Measurements from ENCODE around the gene ZFX.
"Not testable (repeated sequence)": the region's sequence is repeated elsewhere in the genome, so short reads cannot be mapped to it uniquely, and the experiment has no call there.

Gene ZFX

DNA sequence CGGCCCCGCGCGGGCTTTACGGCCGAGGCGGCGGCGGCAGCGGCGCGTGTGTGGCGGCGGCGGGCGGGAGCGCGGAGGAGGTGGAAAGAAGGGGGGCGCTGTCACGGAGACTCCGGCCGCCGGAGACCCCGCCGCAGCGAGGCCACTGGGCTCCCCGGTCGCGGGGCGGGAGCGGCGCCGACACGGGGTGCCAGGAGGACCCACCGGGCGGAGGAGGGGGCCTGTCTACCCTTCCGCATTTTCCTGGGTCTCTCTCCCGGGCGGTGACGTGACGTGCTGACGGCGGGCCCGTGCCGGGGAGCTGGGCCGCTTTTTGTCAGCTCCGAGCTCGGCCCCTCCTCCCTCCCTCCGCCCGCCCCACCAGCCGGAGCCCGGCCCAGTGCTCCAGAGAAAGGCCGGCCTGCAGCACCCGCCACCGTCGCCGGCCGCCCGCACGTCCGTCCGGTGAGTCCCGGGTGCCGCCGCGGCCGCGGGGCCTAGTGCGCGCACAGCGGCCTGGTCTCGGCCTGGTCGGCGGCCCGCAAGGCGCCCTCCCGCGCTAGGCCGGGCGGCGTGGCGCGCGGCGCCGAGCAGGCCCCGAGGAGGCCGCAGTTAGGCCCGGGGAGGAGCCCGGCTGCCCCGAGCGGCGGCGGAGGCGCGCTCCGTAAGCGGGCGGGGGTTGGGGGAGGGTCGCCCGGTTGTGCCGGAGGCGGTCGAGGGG, at the start of gene ZFX:
Gene ZFX (plus strand): TSS at position 379 of the 700 bp plus-strand sequence. CDS start 23,014 bp downstream, outside the sequence.
- no peak for DNase-seq (ENCODE audit: low read depth, low spot score)

DNA sequence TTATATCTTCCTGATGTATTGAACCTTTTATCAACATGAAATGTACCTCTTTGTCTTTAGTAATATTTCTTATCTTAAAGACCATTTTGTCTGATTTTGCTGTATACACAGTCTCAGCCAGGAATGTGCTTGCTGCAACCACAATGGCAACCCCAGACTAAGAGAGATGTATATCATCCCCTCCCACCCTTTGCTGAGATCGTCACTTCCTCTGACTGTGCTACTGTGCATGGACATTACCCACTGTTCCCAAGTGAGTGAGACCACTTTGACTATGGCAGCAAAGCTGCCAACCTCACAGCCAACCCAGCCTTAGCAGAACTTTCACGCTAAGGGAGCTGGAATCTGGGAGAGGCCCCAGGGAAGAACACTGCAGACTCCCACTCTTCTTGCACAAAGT, 48.8 kb upstream of the ZFX start:
- DNase-seq (ENCODE audit: low read depth, low spot score): no peak

DNA sequence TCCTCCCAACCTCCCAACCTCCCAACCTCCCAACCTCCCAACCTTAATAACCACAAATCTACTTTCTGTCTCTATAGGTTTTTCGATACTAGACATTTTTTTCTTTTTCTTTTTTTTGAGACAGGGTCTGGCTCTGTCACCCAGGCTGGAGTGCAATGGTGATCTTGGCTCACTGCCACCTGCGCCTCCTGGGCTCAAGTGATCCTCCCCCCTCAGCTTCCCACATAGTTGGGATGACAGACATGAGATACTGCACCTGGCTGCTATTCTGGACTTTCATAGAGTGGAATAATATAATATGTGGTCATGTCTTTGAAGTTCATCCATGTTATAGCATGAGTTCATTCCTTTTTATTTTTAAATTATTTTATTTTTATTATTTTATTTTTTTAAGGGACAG, 39.5 kb upstream of the ZFX start:
- DNase-seq (ENCODE audit: low read depth, low spot score): no peak

DNA sequence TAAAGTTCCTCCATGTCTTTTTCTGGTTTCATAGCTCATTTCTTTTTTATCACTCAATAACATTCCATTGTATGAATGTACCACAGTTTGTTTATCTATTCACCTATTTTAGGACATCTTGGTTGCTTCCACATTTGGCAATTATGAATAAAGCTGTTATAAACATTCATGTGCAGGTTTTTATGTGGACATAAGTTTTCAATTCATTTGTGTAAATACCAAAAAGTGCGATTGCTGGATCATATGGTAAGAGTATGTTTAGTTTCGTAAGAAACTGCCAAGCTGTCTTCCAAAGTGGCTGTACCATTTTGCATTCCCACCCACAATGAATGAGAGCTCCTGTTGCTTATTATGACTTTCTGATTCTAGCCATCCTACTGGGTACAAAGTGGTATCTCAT, 36.3 kb upstream of the ZFX start:
- no peak for DNase-seq (ENCODE audit: low read depth, low spot score)

DNA sequence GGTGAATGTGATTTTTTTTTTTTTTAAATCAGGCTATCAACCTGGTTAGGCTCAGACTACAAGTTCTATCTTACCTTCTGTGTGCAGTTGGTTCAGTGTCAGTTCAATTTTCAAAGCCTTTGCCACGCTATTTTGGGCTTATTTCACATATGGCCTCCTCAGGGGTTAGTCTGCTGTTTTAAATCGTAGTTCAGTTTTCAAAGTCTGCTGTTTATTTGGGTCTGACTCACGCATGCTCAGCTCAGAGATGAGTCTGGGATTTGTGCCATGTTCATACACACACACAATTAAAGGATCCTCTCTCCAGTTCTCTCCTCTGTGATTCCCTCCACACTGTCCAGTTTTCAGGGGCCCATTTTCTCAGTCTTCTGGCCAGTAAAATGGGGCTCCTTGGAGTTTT, 32.3 kb upstream of the ZFX start:
- no peak for DNase-seq (ENCODE audit: low read depth, low spot score)

DNA sequence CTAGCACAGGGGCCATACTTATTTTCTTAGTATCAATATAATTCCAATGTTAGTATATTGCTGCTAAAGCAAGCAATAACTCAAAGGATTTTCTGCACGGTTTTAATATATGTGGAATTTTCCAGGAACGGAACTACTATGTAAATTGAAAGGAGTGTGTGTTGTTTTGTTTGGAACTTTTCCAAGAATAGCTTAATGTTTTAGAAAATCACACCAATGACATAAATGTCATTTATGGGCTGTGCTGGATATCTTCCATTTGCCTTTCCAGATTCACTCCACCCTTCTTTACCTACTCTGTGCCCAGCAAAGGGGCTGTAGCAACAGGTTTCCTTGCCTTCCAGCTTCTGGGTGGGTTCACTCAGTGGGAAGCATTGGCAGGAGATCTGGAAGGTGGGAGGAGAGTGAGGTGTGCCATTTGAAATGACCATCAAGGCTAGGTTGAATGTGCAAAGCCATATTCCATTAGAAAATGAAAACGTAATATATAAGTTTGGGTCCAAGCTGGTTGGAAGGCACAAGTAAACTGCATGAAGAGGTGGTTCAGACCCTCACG, 25.2 kb upstream of the ZFX start:
- DNase-seq (ENCODE audit: low read depth, low spot score): no peak

DNA sequence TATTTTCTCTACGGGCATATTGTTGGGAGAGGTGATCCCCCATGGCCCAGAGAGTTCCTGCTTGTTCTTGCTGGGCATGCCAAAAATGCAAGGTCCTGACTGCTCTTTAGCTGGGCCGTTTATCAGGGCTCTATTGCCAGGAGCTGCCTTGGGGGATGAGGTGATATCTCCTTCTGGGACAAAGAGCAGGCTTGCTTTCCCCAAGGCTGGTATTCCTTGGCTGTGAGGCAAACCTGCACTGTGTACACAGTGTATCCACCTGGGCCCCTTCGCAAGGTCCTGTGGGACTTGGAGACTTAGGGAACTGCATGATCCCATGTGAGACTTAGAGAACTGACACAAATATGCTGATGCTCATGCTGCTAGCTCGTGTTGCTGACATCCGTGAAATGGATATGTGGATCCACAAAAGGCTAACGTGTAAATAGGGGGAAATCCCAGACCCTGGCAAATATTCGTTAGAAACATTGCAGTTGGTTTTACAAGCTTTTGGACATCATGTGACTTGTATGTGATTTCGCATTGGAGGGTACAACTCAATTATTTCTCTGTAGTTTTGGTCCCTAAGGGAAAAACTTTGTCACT, 24.4 kb upstream of the ZFX start:
- no peak for DNase-seq (ENCODE audit: low read depth, low spot score)

DNA sequence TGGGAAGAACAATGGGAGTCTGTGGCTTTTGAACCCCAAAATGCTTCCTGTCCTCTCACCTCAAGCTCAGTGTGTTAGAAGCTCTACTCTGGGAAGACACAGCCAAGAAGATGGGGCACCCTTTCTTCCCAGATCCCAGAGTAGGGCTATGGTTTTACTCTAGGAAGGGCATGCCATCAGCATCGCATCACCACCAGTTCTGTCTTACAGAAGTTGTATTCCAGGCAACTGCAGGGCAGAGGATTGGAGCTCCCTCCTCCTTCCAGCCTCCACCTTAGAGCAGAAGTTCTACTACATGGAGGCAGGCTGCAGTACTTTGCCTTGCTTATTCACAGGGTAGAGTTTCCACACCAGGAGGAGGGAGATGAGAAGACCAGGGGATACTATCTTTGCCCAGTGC, 18.1 kb upstream of the ZFX start:
- no peak for DNase-seq (ENCODE audit: low read depth, low spot score)

DNA sequence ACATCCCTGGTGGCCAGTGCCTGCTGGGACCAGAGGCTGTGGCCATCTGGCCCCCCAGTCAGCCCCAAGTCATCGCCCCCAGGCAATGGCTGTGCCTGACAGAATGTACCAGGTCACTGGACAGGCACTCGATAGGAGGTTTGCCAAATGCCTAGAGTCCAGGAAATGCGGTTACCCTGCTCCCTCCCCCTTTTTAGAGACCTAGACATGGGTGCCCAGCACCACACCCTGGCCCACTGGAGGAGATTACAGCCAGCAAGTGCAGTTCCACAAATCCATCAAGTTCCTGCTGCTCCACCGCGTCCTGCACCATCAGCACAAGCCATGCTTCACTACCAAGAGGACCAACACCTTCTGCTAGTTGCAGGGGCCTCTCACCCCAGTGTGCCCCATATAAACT, 16.2 kb upstream of the ZFX start:
- no peak for DNase-seq (ENCODE audit: low read depth, low spot score)

DNA sequence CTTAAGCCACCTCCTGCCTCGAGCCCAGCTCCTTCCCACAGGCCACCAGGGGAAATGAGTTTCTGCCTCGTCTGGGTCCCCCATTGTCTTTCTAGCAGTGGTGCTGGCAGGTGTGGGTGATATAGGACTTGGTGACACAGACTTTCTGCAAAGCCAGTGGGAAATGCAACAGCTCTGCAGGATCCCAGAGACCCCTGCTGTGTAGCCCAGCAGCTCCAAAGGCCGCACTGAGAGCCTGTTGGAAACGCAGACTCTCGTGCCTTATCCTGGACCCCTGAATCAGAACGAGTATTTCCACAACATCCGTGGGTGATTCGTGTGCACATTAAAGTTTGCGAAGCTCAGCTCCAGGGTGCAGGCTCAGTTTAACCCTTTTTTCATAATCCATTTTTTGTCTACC, 13.8 kb upstream of the ZFX start:
- DNase-seq (ENCODE audit: low read depth, low spot score): not testable (repeated sequence)

DNA sequence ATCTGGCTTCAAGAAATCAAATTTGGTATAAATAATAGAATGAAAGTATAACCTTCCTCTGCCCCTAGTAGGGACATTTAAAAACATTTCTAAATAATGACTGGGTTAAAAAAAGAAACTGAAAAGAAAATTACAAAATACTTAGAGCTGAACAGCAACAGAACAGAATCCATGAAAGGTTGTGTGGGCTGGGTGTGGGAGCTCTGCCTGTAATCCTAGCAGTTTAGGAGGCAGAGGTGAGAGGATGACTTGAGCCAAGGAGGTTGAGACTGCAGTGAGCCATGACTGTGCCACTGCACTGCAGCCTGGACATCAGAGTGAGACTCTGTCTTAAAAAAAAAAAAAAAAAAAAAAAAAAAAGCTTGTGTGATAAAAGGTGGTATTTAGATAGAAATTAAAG, 12.3 kb upstream of the ZFX start:
- DNase-seq (ENCODE audit: low read depth, low spot score): no peak

DNA sequence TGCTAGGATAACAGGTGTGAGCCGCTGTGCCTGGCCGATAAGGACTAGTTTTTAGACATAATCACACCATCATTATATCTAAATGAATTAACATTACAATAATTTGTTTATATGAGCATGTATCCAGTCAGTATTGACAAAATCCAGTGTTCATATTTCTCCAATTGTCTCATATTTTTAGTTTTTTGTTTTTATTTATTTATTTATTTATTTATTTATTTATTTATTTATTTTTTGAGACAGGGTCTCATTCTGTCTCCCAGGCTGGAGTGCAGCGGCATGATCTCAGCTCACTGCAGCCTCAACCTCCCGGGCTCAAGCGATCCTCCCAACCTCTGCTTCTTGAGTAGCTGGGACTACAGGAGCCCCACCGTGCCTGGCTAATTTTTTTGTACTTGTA, 5.5 kb upstream of the ZFX start:
- DNase-seq (ENCODE audit: low read depth, low spot score): not testable (repeated sequence)

DNA sequence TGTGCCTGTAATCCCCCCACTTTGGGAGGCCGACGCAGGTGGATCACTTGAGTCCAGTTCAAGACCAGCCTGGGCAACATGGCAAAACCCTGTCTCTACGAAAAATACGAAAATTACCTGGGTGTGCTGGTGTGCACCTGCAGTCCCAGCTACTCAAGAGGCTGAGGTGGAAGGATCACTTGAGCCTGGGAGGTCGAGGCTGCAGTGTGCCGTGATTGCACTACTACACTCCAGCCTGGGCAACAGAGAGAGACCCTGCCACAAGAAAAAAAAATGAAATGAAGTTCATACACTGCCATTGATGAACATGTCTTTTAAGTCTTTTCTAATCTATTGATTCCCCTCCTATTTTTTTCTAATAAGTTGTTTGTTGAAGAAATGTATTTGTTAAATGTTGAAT, 5.0 kb upstream of the ZFX start:
- DNase-seq (ENCODE audit: low read depth, low spot score): no peak

DNA sequence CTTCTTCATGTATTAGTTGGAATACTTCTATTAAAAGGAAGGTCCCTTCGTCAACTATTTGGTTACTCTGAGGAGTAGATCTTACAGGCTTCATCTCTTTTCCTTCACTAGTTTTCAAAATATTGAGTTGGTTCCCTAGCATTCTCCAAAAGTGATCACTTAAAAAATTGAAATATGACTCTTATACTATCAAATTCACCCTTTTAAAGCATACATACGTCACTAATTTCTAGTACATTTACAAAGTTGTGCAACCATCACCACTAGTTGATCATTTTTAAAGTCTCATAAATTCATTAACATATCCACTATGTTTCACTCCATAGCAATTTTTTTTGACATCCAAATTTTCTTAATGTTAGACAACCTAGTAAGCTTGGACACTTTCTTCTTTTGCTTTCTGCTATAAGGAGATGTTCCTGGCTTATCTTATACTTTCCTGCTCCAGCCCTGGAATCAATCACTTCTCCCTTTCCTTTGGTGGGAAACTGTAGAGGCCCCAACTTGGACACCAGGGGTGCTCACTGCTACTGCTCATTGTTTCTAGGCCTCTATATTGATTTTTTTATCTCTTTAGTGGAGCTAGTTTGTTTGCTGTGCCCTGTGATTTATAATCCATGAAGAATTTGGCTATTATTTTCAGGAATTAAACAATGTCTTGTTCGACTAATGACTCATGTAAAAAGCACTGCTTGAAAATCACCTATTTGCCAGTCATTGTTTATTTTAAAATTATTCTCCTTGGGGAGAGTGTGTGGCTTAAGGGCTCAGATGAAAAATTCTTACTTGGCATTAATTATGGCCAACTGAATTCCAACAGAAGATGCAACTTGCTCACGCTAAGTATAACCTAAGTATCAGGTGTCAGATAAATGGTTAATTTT, 4.0 kb upstream of the ZFX start:
- no peak for DNase-seq (ENCODE audit: low read depth, low spot score)

DNA sequence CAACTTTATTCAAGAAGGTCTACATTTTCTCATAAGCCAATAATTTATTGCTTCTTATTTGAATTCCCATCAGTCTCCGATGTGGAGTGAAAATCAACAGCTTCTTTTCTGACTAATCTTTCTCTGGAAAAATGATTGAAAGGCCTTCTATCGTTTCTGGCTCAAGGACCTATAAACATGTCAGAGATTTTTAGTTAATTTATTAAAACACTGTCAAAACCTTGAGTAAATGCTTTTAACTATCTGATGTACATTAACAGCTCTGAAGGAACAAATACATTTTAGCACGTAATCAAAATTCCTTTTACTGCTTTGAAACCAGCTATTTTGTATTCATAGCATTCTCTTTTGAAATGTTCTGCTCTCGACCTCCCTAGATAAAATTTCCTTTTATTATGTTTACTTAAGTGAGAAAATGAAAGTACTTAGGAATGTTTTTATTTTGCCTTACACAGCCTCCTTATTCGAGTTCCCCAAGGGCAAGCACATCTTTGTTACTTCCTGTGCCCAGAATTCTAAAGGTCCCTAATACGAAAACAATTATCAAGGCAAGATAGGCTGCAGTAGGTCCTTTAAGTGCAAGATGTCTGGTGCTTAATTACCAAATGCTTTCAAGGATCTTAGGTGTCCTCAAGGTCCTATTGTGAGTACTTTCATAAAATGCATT, 3.1 kb upstream of the ZFX start:
- no peak for DNase-seq (ENCODE audit: low read depth, low spot score)

DNA sequence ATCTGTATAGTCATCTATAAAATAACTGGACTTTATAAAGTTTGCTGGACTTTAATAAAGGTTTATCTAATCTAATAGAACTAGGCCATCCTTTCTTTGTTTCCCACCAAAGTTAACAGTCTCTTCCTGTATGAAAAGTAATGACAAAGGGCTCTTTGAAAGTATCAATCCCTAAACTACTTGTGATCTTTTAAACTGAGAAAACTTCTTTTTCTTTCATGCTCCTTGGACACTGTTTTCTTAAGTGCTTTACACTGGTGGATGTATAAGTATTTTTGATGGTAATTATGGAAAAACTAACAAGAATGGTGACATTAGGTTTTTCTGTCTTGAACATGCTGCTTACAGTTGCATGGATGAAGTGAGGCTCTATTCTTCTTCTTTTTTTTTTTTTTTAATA, 2.4 kb upstream of the ZFX start:
- no peak for DNase-seq (ENCODE audit: low read depth, low spot score)

DNA sequence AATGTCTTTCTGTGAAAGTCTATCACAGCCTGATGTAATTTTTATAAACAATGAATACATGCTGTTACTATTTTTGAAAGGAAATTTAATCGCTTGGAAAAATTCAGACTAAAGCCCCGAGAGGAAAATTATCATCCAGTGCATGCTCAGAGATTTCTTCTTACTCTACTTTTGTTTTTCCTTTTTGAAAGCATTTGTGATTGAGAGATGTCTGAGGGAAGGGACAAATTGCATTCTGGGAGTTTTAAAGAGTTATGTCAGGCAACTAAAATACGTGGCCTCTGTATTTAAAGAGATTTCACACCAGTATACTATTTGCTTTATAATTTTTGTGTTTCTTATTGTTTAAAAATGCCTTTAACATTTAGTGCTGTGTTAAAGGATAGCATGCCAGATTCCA, 1.4 kb upstream of the ZFX start:
- no peak for DNase-seq (ENCODE audit: low read depth, low spot score)

DNA sequence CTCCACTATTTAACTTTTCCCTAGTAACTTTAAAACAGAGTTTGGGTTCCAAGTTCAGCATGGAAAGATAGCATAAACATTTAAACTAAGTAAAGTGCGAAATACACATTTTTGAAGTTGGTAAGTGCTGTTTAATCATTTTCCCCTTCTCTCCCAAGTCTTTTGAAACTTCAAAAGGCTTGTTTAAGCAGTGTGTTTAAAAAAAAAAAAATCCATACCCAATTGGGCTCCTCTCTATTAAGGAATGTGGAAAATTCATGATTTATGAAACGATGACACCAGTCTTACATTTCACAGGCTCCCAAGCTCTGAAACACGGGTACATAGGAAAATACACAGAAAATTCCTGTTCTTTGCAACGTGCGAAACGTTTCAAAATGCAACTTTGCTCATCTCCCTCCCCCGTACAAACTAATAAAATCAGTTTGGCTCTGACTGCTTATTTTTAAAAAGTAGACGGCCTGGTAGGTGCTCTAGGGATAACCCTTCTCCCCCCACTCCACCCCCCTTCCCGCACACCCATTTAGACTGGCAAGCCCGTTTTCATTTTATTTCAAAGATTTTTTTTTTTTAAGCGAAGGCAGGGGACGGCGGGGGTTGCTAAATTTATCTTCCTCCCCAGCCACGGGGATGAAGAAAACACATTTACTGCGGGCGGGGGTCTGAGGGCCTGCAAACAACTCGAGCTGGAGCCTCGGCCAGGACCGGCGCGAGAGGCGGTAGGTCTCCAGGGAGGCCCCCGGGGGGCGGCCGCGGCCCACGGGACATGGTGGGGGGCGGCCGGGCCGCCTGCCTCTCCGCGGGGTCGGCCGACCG, 786 bp upstream of the ZFX start:
- DNase-seq (ENCODE audit: low read depth, low spot score): no peak

DNA sequence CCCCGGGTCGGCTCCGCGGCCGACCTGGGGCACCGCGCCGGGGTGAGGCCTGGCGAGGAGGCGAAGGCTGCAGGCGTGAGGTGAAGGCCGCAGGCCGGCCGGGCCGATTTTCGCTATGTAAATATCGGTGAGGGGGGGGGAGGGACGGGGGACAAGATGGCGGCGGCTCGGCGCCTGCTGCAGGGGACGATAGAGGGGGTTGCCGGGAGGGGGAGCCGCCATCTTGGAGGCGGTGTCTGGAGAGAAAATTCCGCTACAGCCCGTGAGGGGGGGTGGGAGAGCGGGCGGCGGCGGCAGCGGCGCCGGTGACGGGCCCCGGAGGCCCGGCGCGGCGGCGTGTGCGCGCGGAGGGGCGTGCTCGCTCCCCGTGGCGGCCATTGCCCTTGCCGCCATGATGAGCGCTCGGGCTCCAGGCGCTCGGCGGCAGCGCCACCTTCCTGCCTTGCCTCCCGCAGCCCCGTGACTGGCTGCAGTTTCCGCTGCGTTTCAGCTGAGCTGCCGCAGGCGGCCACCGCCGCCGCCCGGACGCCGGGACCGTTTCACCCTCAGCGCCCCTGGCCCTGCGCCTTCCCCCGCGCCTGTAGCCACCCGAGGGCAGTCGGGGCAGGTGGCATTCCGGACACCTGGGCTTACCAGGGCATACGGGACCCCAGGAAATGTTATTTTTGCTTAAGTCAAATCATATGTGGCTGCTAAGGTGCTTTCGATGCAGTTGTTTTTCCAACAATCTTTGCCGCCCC, 692 bp downstream of the ZFX start:
- peak; percentile 17 for DNase-seq (ENCODE audit: low read depth, low spot score)

DNA sequence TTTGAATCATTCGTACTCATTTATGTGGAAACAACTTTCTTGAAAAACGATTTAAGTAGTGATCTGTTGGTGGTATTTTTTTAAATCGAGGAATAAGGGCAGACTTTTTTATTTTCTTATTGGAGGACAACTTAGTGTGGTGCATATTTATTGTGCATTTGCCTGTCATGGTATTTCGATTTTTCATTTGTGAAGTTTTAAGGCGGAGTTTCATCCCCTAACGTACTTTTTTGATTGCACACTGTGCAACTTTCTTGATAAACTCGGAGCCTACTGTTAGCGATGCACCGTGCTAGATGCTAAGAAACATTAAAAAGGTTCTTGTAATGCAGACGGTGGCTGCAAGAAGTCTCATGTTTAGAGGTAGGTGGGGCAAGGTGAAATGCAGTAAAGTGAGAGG, 1.4 kb downstream of the ZFX start:
- DNase-seq (ENCODE audit: low read depth, low spot score): no peak

Measured in iPS DF 19.7 (cell line).